ENCODE measurements around the gene SLC4A1. TPM values are rescaled to one million over a fixed set of nuclear protein-coding genes. Genes with fewer than 3 reads are reported as not detected.
A peak's percentile ranks its signal among the peaks of the same experiment; 100 is the strongest.

The SLC4A1 gene
- total RNA-seq, 1 donor from 2014 or later: not detected

DNA sequence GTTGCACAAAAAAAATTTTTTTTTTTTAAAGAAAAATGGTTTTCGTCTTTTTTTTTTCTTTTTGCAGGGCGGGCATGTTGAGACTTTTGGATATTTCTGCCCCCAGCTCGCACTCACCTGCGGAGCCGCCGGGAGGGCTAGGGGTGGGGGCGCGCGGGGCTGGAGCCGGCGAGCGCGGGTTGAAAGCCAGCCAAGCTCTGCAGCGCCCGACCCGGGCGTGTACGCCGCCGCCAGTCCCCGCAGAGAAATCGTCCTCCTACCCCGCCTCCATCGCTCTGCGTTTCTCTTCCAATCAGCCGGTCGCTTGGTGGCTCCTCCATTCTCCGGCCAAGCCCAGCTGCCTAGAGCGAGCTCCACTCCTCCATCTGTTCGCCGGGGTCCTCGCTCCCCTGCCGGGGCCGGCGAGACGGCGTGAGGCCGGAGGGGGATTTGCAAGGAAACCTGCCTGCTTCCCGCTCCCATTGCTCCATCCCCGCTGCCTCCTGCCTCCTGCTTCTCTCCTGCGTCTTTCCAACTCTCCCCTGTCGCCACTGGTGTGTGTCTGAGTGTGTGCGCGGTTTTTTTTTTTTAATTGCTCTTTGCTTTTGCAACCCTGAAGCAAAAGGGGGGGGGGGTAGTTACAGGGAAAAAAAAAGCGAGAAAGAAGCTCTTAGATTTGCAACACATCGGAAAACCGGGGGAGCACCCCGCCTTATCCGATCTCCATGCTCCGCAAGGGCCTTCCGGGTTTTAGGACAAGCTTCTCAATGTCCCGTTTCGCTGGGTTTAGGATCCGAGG, 46.7 kb downstream of the SLC4A1 start:
- DNase-seq (ENCODE audit: low read depth): no peak
- Histone ChIP-seq H3K36me3 (ENCODE audit: control insufficient read depth, insufficient read depth, low read length) (no peaks in the 10 kb centered on the region), H3K4me3 (ENCODE audit: low read depth, low read length) (peak overlapping the region; percentile 94), H3K27me3 (ENCODE audit: control insufficient read depth, insufficient read depth, low read length) (no peaks in the 10 kb centered on the region)
- TF ChIP-seq, protein P1, sequence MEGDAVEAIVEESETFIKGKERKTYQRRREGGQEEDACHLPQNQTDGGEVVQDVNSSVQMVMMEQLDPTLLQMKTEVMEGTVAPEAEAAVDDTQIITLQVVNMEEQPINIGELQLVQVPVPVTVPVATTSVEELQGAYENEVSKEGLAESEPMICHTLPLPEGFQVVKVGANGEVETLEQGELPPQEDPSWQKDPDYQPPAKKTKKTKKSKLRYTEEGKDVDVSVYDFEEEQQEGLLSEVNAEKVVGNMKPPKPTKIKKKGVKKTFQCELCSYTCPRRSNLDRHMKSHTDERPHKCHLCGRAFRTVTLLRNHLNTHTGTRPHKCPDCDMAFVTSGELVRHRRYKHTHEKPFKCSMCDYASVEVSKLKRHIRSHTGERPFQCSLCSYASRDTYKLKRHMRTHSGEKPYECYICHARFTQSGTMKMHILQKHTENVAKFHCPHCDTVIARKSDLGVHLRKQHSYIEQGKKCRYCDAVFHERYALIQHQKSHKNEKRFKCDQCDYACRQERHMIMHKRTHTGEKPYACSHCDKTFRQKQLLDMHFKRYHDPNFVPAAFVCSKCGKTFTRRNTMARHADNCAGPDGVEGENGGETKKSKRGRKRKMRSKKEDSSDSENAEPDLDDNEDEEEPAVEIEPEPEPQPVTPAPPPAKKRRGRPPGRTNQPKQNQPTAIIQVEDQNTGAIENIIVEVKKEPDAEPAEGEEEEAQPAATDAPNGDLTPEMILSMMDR (IDR thresholded peaks at IDR 0.05; ENCODE audit: insufficient read depth, low read length, poor library complexity, severe bottlenecking): no peak

DNA sequence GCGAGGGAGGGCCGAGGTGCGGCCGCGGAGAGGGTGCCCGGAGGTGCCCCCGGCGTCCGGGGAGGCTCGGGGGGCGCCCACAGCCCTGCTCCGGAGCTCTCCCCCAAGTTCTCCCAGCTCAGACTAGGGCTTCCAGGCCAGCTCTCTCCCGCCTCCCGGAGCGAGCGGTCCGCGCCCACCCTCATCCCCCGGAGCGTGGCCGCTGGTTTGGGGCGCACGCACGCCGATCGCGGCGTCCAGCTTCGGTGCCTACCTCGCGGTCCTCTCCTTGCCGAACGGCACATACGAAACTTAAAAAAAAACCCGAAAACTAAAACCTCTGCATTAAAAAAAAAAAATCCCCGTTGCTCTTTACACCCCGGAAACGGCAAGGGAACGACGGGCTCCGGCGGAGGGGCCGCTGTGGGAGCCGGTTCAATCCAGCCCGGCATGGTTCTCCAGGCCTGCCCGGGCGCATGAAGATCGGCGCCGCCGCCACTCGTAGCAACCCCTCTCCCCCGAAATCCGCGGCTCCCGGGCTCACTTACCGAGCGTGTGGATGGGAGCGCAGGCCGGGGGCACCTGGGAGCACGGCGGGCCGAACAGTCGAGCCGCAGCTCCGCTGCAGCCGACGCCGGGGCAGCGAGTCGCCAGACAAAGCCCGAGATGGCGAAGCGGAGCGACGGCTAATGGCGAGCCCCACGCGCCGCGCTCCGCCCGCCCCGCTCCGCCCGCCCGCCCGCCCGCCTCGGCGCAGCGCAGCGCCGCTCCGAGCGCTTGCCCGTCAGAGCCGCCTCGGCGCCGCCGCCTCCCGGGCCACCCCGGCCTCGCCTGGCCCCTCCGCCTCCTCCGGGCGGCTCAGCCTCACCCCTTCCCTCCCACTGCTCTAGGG, 47.5 kb downstream of the SLC4A1 start:
- H3K36me3 ChIP-seq (ENCODE audit: control insufficient read depth, insufficient read depth, low read length): peaks cover 2% of the 10 kb centered on the region
- H3K27me3 ChIP-seq (ENCODE audit: control insufficient read depth, insufficient read depth, low read length): no peaks in the 10 kb centered on the region
- TF ChIP-seq, protein P1 (IDR thresholded peaks at IDR 0.05; ENCODE audit: insufficient read depth, low read length, poor library complexity, severe bottlenecking): no peak
- peak overlapping the region; percentile 94 for H3K4me3 ChIP-seq (ENCODE audit: low read depth, low read length)
- DNase-seq (ENCODE audit: low read depth): no peak

DNA sequence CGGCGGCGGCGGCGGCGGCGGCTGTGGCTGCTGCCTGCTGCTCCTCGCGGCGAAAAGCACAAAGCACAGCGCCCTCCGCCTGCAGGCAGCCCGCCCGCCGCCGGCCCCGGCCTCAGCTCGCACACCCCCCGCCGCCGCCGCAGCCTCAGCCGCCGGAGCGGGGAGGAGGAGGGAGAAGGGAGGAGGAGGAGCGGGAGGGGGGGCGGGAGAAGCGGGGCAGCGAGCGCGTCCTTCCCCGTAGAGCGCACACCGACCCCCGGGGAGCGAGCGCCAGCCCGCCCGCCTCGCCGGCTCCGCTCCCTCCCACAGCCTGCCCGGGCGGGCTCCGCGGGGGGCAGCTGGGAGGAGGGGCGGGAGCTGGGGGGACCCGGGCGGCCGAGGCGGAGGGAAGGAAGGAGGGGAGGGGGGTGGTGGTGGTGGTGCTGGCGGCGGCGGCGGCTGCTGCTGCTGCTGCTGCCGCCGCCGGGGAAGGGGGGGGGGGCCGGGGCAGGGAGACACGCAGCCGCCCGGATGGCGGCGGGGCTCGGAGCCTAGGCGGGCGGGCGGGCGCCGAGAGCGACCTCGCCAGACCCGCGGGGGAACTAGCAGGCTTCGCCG, 48.2 kb downstream of the SLC4A1 start, which contains the start of gene UBTF:
UBTF (minus strand) TSS at position 60 of the 597 bp plus-strand sequence. CDS start 1,446 bp downstream, outside the sequence.
- TF ChIP-seq, protein P1 (IDR thresholded peaks at IDR 0.05; ENCODE audit: insufficient read depth, low read length, poor library complexity, severe bottlenecking): no peak
- peak within 1 kb of the TSS; percentile 94 for H3K4me3 ChIP-seq (ENCODE audit: low read depth, low read length)
- no peak for DNase-seq (ENCODE audit: low read depth)
- no peaks in the 10 kb centered on the region for H3K27me3 ChIP-seq (ENCODE audit: control insufficient read depth, insufficient read depth, low read length)
- peaks cover 5% of the 10 kb centered on the region for H3K36me3 ChIP-seq (ENCODE audit: control insufficient read depth, insufficient read depth, low read length)

DNA sequence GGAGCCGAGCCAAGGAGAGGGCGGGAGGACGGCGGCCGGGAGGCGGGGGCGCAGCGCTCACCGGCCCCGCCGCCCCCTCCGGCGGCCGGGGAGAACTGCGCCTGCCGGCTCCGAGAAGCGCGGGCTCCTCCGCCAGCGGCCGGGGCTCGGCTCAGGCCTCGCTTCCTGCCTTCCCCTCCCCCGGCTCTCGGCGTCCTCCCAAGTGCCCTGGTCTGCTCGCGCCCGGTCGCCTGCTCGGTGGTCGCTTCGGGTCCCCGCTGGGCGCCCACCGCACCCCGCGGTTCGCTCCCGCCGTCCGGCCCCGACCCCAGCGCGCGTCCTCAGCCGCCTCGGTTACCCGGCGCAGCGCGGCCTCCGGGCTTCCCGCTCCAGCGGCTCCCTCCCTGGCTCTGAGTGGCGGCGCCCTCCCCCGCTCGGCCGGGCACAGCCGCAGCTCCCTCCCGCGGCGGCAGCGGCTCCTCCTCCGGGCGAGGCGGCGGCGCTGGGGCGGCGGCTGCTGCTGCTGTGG, 48.8 kb downstream of the SLC4A1 start:
- H3K36me3 ChIP-seq (ENCODE audit: control insufficient read depth, insufficient read depth, low read length): peaks cover 5% of the 10 kb centered on the region
- H3K27me3 ChIP-seq (ENCODE audit: control insufficient read depth, insufficient read depth, low read length): no peaks in the 10 kb centered on the region
- peak overlapping the region; percentile 94 for H3K4me3 ChIP-seq (ENCODE audit: low read depth, low read length)
- TF ChIP-seq, protein P1 (IDR thresholded peaks at IDR 0.05; ENCODE audit: insufficient read depth, low read length, poor library complexity, severe bottlenecking): no peak
- no peak for DNase-seq (ENCODE audit: low read depth)

DNA sequence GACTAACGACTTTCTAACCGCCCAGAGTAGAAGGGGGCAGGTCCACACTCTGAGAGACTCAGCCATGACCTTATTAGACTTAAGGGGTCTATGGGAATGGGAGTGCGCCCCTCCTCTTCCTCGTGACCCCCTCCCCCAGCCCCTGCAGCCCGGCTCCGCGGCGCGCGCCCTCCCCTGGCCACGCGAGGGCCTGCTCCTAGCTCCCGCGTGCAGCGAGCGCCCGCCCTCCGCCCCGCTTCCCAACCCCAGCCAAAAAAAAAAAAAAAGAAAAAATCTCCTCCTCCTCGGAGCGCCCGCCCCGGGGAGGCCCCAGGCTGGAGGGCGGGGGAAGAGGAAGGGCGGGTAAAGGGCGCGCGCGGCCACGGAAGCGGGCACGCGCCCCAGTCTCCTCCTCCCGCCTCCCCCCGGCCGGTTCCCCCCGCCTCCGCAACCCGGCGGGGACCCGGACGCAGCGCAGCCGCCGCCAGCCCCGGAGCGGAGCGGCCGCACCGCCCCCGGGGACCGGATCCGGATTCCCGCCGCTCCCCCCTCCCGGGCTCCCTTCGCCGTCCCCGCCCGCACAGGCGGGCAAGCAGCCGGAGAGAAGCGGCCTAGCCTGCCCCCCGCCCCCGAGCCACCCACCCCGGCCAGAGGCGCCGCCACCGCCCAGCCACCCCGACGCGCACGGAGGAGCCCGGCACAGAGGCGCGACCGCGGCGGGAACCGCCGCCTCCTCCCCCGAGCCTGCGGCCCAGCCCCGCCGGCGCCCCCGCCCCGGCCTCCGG, 49.4 kb downstream of the SLC4A1 start:
- no peaks in the 10 kb centered on the region for H3K27me3 ChIP-seq (ENCODE audit: control insufficient read depth, insufficient read depth, low read length)
- peak overlapping the region; percentile 94 for H3K4me3 ChIP-seq (ENCODE audit: low read depth, low read length)
- DNase-seq (ENCODE audit: low read depth): no peak
- TF ChIP-seq, protein P1 (IDR thresholded peaks at IDR 0.05; ENCODE audit: insufficient read depth, low read length, poor library complexity, severe bottlenecking): peak; percentile 45
- H3K36me3 ChIP-seq (ENCODE audit: control insufficient read depth, insufficient read depth, low read length): peaks cover 5% of the 10 kb centered on the region

Data from kidney epithelial cell (primary cell).